HL-60 (cell line): ENCODE measurements around the gene BLOC1S1.

Experiments used
- DNase-seq, 2 experiments: peaks; one replicate each; pipeline ENCODE4 v3.0.0-alpha.2; 2010 to 2020; ENCODE audit warnings: low read depth in 1 of 2, low spot score in 1 of 2
- H3K27ac ChIP-seq: fragments of 250-450 bp; sonication (Bioruptor Pico); replicated peaks from 2 replicates; pipeline ENCODE4 v1.5.1; 2020; ENCODE audit warnings: mild to moderate bottlenecking, moderate library complexity
- H3K27me3 ChIP-seq: fragments of 250-450 bp; sonication (Bioruptor Pico); 2 replicates; pipeline ENCODE4 v1.5.1; 2021; ENCODE audit warnings: mild to moderate bottlenecking, moderate library complexity; ENCODE audit not compliant: insufficient read depth, poor library complexity, severe bottlenecking
- H3K4me3 ChIP-seq: replicated peaks from 2 replicates; pipeline ENCODE4 v1.5.1; 2011; ENCODE audit warnings: mild to moderate bottlenecking, control low read depth, low read length; ENCODE audit not compliant: insufficient read depth
- GABPA ChIP-seq: IDR thresholded peaks from 2 replicates; pipeline ENCODE4 v1.6.1; 2012; ENCODE audit warnings: low read depth
- POLR2AphosphoS5 ChIP-seq: IDR thresholded peaks from 2 replicates; pipeline ENCODE4 v1.6.1; 2012; ENCODE audit warnings: low read depth
- SPI1 ChIP-seq: IDR thresholded peaks from 2 replicates; pipeline ENCODE4 v1.6.1; 2012; ENCODE audit warnings: low read depth, mild to moderate bottlenecking, borderline replicate concordance
- long read RNA-seq: library from polyadenylated mRNA; unstranded; transcript quantifications from one replicate; pipeline ENCODE4 v2.0.0, GENCODE V29; 2020
- TF ChIP-seq, protein P1 (sequence below): IDR thresholded peaks from 2 replicates; pipeline ENCODE4 v1.6.1; 2012; ENCODE audit warnings: low read depth; ENCODE audit not compliant: insufficient replicate concordance
- TF ChIP-seq, protein P2 (sequence below): IDR thresholded peaks from one replicate; pipeline ENCODE4 v1.5.1; 2011; ENCODE audit warnings: low read length, control low read depth, inconsistent platforms; ENCODE audit not compliant: insufficient read depth

The BLOC1S1 gene
- long read RNA-seq, transcript BLOC1S1-201 (4 exons, 837 nt): major isoform, 7 of 23 reads
- long read RNA-seq, transcript BLOC1S1-203 (4 exons, 571 nt): minor isoform, 5 of 23 reads
- long read RNA-seq, transcript BLOC1S1-202 (3 exons, 525 nt): minor isoform, 5 of 23 reads
- long read RNA-seq, partial matches to known transcripts: 0 of 23 reads
- long read RNA-seq, other reads (novel, unspliced or antisense): 1 of 23 reads

DNA sequence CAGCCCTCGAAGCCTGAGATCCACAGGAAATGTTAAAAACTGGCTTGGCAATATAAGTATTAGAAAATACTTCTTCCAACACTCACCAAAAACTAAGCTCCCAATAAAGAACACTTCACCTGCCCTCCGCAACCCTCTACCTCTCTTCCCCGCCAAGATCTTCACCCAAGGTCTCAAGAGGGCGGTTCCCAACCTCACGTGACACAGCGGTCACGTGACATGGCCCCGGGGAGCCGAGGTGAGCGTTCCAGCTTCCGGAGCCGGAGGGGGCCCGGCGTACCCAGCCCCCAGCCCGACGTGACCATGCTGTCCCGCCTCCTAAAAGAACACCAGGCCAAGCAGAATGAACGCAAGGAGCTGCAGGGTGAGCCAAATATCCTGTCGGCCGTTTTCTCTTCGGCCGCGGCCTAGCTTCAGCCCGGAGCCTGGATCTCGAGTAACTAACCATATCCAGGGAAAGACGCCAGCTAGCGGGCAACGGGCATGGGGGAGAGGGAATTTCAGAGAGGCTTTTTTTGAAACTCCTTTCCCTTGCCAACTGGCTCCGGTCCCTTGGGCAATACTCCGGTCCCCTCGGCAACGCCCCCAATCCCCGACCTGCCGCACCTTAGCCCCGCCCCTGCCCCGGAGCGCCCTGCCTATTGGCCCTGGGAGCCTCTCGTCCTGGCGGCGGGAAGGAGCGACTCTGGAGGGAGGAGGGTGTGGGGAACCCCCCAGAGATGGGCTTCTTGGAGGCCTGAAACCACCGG is at the start of gene BLOC1S1:
TSS of gene BLOC1S1 (plus strand) at position 214 of the 749 bp plus-strand sequence. CDS start at position 220, 6 bp downstream.
- TF ChIP-seq SPI1: no peak
- TF ChIP-seq, protein P1, sequence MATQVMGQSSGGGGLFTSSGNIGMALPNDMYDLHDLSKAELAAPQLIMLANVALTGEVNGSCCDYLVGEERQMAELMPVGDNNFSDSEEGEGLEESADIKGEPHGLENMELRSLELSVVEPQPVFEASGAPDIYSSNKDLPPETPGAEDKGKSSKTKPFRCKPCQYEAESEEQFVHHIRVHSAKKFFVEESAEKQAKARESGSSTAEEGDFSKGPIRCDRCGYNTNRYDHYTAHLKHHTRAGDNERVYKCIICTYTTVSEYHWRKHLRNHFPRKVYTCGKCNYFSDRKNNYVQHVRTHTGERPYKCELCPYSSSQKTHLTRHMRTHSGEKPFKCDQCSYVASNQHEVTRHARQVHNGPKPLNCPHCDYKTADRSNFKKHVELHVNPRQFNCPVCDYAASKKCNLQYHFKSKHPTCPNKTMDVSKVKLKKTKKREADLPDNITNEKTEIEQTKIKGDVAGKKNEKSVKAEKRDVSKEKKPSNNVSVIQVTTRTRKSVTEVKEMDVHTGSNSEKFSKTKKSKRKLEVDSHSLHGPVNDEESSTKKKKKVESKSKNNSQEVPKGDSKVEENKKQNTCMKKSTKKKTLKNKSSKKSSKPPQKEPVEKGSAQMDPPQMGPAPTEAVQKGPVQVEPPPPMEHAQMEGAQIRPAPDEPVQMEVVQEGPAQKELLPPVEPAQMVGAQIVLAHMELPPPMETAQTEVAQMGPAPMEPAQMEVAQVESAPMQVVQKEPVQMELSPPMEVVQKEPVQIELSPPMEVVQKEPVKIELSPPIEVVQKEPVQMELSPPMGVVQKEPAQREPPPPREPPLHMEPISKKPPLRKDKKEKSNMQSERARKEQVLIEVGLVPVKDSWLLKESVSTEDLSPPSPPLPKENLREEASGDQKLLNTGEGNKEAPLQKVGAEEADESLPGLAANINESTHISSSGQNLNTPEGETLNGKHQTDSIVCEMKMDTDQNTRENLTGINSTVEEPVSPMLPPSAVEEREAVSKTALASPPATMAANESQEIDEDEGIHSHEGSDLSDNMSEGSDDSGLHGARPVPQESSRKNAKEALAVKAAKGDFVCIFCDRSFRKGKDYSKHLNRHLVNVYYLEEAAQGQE: no peak
- TF ChIP-seq POLR2AphosphoS5: peak; percentile 69; the same call in 1 of the 2 replicates
- peak; percentile 93 for DNase-seq
- no peaks in the 10 kb centered on the region for H3K27me3 ChIP-seq
- peak within 1 kb of the TSS; percentile 97 for H3K27ac ChIP-seq
- H3K4me3 ChIP-seq: peak within 1 kb of the TSS; percentile 82

DNA sequence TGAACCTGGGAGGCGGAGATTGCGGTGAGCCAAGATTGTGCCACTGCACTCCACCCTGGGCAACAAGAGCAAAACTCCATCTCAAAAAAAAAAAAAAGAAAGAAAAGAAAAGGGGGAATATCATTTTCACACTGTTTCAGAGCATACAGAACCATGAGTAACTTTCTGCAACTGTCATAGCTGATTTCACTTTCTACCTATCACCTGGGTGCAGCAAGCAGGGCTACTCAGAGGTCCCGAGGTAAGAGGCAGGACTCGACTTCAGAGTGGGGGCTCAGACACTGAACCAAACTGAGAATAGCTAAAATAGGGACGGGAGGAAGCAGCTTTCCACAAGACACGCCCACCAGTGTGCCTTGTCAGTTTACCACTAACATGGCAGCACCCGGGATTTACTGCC is 49.3 kb upstream of the BLOC1S1 start:
- TF ChIP-seq GABPA: no peak
- H3K27ac ChIP-seq: no peak overlapping the region
- no peaks in the 10 kb centered on the region for H3K27me3 ChIP-seq
- no peak for DNase-seq
- H3K4me3 ChIP-seq: no peak overlapping the region

DNA sequence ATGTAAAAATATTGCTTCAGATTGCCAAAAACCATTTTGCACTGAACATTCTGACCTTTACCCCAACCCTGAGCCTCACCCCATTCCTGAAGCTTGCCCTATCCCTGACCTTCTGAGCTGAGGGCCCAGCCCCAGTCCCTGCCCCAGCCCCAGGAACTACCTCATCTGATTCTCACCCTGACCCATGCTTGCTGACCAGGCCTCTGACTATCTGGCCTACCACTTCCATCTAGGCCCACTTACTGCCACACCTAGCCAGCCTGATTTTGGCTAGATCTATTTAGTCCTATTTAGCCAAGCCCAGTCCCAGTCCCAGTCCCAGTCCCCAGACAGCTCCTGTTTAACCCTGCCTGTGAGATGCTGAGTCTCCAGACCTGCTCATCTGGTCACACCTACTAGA is 45.6 kb upstream of the BLOC1S1 start:
- Histone ChIP-seq H3K27ac (no peak overlapping the region), H3K4me3 (no peak overlapping the region), H3K27me3 (no peaks in the 10 kb centered on the region)
- no peak for DNase-seq
- TF ChIP-seq, protein P1: no peak
- TF ChIP-seq SPI1 (no peak), GABPA (no peak), POLR2AphosphoS5 (no peak)
- TF ChIP-seq, protein P2, sequence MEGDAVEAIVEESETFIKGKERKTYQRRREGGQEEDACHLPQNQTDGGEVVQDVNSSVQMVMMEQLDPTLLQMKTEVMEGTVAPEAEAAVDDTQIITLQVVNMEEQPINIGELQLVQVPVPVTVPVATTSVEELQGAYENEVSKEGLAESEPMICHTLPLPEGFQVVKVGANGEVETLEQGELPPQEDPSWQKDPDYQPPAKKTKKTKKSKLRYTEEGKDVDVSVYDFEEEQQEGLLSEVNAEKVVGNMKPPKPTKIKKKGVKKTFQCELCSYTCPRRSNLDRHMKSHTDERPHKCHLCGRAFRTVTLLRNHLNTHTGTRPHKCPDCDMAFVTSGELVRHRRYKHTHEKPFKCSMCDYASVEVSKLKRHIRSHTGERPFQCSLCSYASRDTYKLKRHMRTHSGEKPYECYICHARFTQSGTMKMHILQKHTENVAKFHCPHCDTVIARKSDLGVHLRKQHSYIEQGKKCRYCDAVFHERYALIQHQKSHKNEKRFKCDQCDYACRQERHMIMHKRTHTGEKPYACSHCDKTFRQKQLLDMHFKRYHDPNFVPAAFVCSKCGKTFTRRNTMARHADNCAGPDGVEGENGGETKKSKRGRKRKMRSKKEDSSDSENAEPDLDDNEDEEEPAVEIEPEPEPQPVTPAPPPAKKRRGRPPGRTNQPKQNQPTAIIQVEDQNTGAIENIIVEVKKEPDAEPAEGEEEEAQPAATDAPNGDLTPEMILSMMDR: no peak

DNA sequence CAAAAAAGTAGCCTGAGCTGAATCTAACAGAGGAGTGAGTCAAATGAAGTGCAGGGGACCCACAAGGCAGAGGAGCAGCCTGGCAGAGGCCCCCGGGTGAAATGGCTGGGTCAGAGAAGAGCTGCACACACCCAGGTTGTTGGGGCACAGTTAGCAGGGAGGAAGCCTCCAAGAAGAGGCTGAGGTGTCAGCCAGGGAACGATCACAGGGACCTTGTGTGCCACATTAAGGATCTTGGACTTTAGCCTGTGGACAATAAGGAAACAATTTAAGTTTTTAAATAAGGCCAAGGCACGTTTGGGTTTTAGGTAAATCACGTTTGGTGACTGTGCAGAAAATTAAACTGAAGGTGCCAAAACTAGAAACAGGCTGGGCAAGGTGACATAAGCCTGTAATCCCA is 44.1 kb upstream of the BLOC1S1 start:
- no peak for TF ChIP-seq SPI1
- TF ChIP-seq, protein P2: no peak
- no peak for TF ChIP-seq POLR2AphosphoS5
- no peak for TF ChIP-seq GABPA
- TF ChIP-seq, protein P1: no peak

More for the DNA sequence above, 44.1 kb upstream of the BLOC1S1 start:
- Histone ChIP-seq H3K27ac (no peak overlapping the region), H3K27me3 (no peaks in the 10 kb centered on the region), H3K4me3 (no peak overlapping the region)
- DNase-seq: no peak
